Body of pancreas (tissue), 4 donors: ENCODE data around the gene JPH3.

Experiments used
- POLR2A ChIP-seq, 3 donors: fragments of 450-650 bp; IDR thresholded peaks; one replicate each; pipeline ENCODE4 v1.6.1; 2016; ENCODE audit warnings: antibody characterized with exemption in 3 of 3, mild to moderate bottlenecking in 2 of 3
- TF ChIP-seq, protein P1 (sequence below), 7 experiments: fragments of 450-650 bp in 4 of 7; fragments of 200-600 bp in 3 of 7; sonication (generic) in 3 of 7; IDR thresholded peaks; one replicate each; pipeline ENCODE4 v1.5.1; 2016 to 2019; ENCODE audit warnings: antibody characterized with exemption in 7 of 7

DNA sequence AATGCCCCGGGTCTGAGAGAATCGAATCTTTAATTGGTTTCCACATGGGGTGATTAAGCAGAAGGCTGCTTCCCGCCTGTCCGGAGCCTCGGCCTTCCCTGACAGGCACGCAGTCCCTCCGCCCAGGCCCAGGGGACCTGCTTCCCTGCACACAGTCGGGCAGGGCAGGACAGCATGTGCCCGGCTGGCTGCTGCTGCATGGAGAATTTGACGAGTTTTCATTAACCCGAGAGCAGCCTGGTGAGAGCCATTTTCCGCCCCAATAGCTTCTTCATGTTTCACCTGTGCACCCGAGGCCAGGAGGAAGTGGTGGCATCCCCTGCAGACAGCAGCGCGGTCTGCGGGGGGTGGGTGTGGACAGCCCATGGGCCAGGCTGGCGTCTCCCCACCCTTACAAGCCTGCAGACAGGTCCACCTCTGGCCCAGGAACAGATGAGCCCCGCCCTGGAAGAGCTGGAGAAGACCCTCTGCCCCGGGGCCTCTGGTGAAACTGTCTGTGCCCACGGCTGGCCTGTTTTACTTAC, 96.4 kb downstream of the JPH3 start:
- TF ChIP-seq, protein P1, sequence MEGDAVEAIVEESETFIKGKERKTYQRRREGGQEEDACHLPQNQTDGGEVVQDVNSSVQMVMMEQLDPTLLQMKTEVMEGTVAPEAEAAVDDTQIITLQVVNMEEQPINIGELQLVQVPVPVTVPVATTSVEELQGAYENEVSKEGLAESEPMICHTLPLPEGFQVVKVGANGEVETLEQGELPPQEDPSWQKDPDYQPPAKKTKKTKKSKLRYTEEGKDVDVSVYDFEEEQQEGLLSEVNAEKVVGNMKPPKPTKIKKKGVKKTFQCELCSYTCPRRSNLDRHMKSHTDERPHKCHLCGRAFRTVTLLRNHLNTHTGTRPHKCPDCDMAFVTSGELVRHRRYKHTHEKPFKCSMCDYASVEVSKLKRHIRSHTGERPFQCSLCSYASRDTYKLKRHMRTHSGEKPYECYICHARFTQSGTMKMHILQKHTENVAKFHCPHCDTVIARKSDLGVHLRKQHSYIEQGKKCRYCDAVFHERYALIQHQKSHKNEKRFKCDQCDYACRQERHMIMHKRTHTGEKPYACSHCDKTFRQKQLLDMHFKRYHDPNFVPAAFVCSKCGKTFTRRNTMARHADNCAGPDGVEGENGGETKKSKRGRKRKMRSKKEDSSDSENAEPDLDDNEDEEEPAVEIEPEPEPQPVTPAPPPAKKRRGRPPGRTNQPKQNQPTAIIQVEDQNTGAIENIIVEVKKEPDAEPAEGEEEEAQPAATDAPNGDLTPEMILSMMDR (IDR thresholded peaks at IDR 0.05), result no peak
- no peak for TF ChIP-seq POLR2A (IDR thresholded peaks at IDR 0.05)
